ENCODE data around the gene HMGB1.

HMGB1 gene

GRCh38 chr13:30465593-30466357 is at the start of gene HMGB1:
Gene HMGB1 (minus strand): TSS chr13:30465936. CDS start chr13:30463680, 2,256 bp downstream.
- peak; percentile 99 for DNase-seq (ENCODE audit: low read depth, low spot score)

GRCh38 chr13:30510811-30511371 is 45.2 kb upstream of the HMGB1 start:
- DNase-seq (ENCODE audit: low read depth, low spot score): no peak

DNA sequence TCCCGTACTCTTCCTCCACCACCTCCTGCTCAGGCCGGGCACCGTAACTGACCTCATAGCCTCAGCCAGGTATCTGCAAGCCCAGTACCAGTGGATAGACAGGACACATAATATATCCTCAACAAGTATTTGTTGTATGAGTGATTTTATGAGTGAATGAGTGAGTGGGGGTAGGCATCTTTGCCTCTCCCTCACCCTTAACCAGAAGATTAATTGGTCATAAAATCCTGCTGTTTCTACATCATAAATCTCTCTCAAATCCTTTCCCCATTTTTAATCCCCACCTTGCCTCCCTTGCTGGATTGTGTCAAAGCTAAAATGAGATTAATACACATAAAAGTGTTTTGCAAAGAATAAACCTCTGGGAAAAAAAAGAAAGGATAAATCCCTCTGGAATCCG is 44.4 kb upstream of the HMGB1 start:
- no peak for DNase-seq (ENCODE audit: low read depth, low spot score)

DNA sequence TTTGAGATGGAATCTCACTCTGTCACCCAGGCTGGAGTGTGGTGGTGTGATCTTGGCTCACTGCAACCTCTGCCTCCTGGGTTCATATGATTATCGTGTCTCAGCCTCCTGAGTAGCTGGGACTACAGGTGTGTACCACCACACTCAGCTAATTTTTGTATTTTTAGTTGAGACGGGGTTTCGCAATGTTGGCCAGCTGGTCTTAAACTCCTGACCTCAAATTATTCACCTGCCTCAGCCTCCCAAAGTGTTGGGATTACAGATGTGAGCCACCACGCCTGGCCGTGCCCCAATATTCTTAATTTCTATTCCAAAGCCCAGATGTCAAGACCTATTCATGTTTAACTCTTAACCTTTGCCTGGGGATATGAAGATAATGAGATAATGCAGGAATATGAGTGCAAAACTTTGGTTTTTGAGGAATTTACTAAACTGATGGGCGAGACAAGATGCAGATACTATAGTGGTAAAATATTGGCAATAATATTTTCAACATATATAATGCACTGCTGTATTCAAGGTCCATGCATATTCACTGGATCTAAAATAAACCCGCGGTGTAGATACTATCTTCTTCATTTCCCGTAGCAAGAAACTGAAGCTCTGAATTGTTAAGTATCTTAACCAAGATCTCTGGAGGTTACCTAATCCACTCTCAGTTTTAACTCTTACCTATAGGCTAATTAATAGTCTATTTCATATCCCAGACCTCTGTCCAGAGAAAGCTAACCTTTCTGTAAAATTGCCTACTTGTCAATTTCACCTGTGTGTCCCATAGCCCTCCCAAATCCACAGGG is 43.7 kb upstream of the HMGB1 start:
- no peak for DNase-seq (ENCODE audit: low read depth, low spot score)

GRCh38 chr13:30504081-30504480 is 38.3 kb upstream of the HMGB1 start:
- no peak for DNase-seq (ENCODE audit: low read depth, low spot score)

DNA sequence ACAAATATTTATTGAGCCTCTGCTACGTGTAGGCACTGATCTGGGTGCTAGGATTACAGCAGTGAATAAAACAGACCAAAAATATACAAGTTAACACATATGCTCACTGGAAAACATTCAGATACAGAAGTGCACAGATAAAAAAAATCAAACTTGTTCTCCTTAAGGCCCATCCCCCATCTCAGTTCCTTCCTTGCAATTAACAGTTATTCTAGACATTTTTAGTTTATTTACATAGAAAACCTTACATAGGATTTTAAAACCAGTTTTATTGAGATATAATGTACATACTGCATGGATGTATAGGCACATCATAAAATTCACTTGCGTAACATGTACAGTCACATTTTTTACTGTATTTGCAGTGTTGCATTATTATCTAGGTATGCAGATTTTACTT is 36.5 kb upstream of the HMGB1 start:
- no peak for DNase-seq (ENCODE audit: low read depth, low spot score)

DNA sequence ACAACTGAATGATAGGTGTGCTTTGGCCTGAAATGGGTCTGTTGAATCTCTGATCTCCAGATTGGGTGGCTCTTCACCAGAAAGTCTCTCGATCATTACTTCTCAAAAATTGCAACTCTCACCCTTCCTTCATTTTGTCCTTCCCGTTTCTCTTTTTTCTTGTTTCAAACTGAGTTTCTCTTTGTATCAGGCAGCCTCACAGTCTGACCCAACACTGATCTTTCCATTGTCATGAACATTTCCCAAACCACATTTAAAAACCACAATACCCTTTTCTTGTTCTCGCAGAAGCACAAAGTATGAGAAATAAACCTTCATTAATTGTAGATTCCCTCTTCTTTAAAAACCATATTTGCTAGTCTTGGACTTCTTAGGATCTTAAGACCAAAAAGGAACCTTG is 33.6 kb upstream of the HMGB1 start:
- no peak for DNase-seq (ENCODE audit: low read depth, low spot score)

GRCh38 chr13:30496147-30496546 is 30.4 kb upstream of the HMGB1 start:
- no peak for DNase-seq (ENCODE audit: low read depth, low spot score)

GRCh38 chr13:30495746-30496145 is 30.0 kb upstream of the HMGB1 start:
- no peak for DNase-seq (ENCODE audit: low read depth, low spot score)

- no peak for DNase-seq (ENCODE audit: low read depth, low spot score)
Measured at GRCh38 chr13:30493658-30494381, 28.1 kb upstream of the HMGB1 start.

DNA sequence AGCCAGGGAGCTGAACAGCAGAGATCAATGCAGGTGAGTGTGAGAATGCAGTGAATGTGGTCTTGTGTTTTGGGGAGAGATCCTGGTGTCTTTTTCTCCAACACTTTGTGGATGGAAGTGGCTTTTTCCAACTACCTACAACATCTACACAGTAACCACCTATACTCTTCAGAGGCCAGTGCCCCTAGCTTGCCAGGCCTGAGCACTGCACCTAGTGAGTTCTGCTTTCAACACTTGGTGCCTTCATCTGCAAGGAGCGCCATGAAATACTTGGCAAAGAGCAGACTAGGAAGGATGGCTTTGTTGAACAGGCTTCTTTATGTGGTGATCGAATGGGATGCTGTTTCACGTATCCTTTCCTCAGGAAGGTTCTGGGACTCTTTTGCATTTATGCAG is 21.3 kb upstream of the HMGB1 start:
- no peak for DNase-seq (ENCODE audit: low read depth, low spot score)

DNA sequence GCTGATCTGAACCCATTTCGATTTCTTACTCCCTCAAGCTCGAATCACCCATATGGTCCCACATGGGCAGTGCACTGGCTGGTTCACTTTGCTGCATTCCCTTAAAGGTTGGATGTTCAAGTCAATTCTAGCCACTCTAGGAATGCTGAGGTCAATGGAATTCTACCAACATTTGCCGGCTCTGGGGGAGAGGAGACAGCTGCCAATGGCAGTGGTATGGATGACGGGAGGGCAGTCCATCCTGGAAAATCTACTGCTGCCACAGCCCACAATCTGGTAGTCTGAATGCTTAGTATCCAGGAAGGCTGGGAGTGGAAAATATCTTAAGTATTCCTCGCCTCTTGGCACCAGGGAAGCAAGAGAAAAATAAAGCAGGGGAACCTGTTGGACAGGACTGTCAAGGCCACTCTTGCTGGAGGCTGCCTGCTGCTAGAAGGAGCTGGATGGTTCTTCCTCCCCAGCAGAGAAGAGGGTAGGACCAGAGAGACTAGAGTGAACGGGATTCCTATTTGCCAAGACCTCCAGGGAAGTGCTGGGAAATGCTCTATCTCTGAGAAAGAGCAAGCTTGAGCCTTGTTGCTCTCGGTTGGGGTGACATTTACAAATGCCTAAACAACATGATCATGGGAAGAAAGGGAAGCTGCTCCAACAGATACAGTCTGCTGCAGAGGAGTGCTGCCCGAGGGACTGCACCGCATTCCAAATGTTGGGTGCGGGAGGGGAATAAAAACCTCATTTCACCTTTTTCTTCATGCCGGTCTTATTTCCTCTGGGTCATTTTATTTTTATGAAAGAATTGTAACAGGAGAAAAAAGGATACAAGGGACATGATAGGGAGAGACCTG is 20.7 kb upstream of the HMGB1 start:
- DNase-seq (ENCODE audit: low read depth, low spot score): peak; percentile 93

DNA sequence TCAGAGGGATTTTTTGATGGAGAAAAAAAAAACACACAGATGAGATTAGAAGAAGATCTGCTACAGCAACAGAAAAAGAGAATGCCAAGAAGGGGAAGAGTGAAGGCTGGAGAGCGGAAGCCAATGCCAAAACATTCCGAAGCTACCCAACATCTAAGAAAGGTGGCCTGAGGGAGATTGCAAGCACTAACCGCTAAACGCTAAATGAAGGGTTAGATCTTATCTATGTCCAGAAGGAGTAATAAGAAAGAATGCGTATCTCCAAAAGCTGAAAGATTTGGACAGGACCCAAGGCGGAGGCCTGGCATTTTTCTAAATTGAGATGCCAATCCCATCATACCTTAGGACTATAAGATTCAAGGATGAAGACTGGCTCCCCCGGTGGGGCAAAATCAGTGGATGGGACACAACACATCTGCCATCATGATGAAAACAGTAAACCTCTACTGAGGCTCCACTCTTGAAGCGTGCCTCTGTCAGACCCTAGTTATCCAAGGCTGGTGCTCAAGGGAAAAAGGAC is 15.6 kb upstream of the HMGB1 start:
- peak; percentile 74 for DNase-seq (ENCODE audit: low read depth, low spot score)

- no peak for DNase-seq (ENCODE audit: low read depth, low spot score)
Measured at GRCh38 chr13:30480292-30480950, 14.7 kb upstream of the HMGB1 start.

DNA sequence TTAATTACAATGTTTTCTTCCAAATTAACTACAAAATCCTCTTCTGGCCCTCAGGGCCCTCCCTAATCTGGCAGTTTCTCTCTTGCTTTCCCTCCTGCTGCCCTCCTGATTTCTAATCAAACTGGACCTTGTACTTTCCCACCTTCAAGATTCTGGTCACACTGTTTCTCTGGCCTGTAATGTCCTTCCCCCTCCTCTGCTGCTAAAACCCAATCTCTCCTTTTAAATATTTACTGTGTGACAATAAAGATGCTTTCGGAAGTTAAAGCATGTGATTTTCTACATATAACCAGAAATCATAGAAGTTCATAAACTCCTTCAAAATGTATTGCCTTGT is 14.1 kb upstream of the HMGB1 start:
- DNase-seq (ENCODE audit: low read depth, low spot score): no peak

GRCh38 chr13:30479154-30479882 is 13.6 kb upstream of the HMGB1 start:
- DNase-seq (ENCODE audit: low read depth, low spot score): peak; percentile 85

- peak; percentile 48 for DNase-seq (ENCODE audit: low read depth, low spot score)
Measured at GRCh38 chr13:30477346-30478195, 11.8 kb upstream of the HMGB1 start.

GRCh38 chr13:30473675-30474074 is 7.9 kb upstream of the HMGB1 start:
- DNase-seq (ENCODE audit: low read depth, low spot score): no peak

DNA sequence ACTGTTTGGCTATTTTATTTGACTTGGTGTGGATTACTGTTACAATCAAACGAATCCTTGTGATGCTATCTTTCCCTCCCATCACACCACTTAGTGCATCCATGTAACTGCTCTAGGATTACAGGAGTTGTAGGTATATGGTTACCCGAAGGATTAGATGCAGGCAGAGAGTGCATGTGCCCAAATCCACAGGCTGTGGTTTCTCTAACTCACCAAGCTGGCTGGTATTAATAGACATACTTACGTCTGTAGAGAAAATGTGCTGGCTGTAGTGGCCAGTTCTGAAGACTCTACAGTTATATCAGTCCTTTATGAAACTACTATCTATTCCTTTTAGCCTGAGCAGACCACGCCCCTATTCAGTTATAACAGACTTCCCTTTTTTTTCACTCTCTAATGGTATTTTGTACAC is 1.1 kb upstream of the HMGB1 start:
- no peak for DNase-seq (ENCODE audit: low read depth, low spot score)

Measured in ELF-1 (cell line).